K562 (cell line): ENCODE results near the gene ZNF487. TPM values are rescaled to one million over a fixed set of nuclear protein-coding genes. Genes with fewer than 3 reads are reported as not detected.
A peak's percentile ranks its signal among the peaks of the same experiment; 100 is the strongest.

Experiments used
- ASH1L ChIP-seq: fragments of 450-650 bp; IDR thresholded peaks from 2 replicates; pipeline ENCODE4 v1.6.1; 2018; ENCODE audit warnings: borderline replicate concordance, mild to moderate bottlenecking, low read depth; ENCODE audit not compliant: partially characterized antibody
- BDP1 ChIP-seq: IDR thresholded peaks from 3 replicates; pipeline ENCODE4 v1.6.1; 2011; ENCODE audit not compliant: insufficient read length, insufficient read depth
- CBFB ChIP-seq: sonication (generic); formaldehyde crosslinking; IDR thresholded peaks from 2 replicates; pipeline ENCODE4 v1.4.0; 2020; ENCODE audit warnings: mild to moderate bottlenecking, missing genetic modification reagents
- HBP1 ChIP-seq: fragments of 450-650 bp; formaldehyde crosslinking; IDR thresholded peaks from 2 replicates; pipeline ENCODE4 v1.4.0; 2022; ENCODE audit warnings: missing genetic modification characterization
- NCOA6 ChIP-seq: fragments of 450-650 bp; IDR thresholded peaks from 2 replicates; pipeline ENCODE4 v1.6.1; 2017; ENCODE audit warnings: mild to moderate bottlenecking
- NFE2L1 ChIP-seq: fragments of 450-650 bp; IDR thresholded peaks from 2 replicates; pipeline ENCODE4 v1.6.1; 2016; ENCODE audit warnings: missing genetic modification characterization, low read depth, mild to moderate bottlenecking, missing compliant biosample characterization, moderate library complexity, borderline replicate concordance
- PHB2 ChIP-seq: fragments of 450-650 bp; IDR thresholded peaks from 2 replicates; pipeline ENCODE4 v1.6.1; 2017; ENCODE audit warnings: low read depth
- TAF15 ChIP-seq: fragments of 200-400 bp; formaldehyde crosslinking; IDR thresholded peaks from 2 replicates; pipeline ENCODE4 v1.6.1; 2017; ENCODE audit warnings: mild to moderate bottlenecking, low read depth, low read length, moderate library complexity
- ZNF583 ChIP-seq: fragments of 250-450 bp; sonication (Bioruptor Pico); IDR thresholded peaks from 2 replicates; pipeline ENCODE4 v1.4.0; 2020
- ZNF75A ChIP-seq: fragments of 450-650 bp; formaldehyde crosslinking; IDR thresholded peaks from 2 replicates; pipeline ENCODE4 v1.4.0; 2020; ENCODE audit warnings: mild to moderate bottlenecking
- ZNF764 ChIP-seq: fragments of 250-450 bp; sonication (Bioruptor Pico); IDR thresholded peaks from 2 replicates; pipeline ENCODE4 v1.4.0; 2020; ENCODE audit warnings: low read depth, mild to moderate bottlenecking, moderate library complexity
- polyA plus RNA-seq, 8 experiments: library from polyadenylated mRNA; depleted of rRNA in 4 of 8; stranded (reverse) in 5 of 8; unstranded in 3 of 8; fragments of >200 nt; fragmentation: Nextera tagmentation in 2 of 8; fragmentation: Illumina TruSeq in 1 of 8; extraction: Ambion mirVana in 2 of 8; extraction: Trizol in 1 of 8; gene quantifications; 2 replicates each; pipeline versions ENCODE4 v1.2.1 to v1.2.3, GENCODE V29; 2011 to 2014; ENCODE audit warnings: inconsistent platforms in 1 of 8, missing spikeins in 1 of 8
- total RNA-seq, 7 experiments: library from RNA; depleted of rRNA in 6 of 7; stranded (reverse); fragments of >200 nt in 6 of 7; fragmentation: Illumina TruSeq in 2 of 7; extraction: Trizol in 2 of 7; gene quantifications; 2 replicates each; pipeline versions ENCODE4 v1.2.1 to v1.2.3, GENCODE V29; 2011 to 2021; ENCODE audit warnings: low replicate concordance in 1 of 7
- TF ChIP-seq, protein P1 (sequence below): fragments of 200-800 bp; sonication (Bioruptor generic); IDR thresholded peaks from 2 replicates; pipeline ENCODE4 v1.6.1; 2017; ENCODE audit warnings: missing genetic modification characterization, missing compliant biosample characterization
- TF ChIP-seq, protein P2 (sequence below), 2 experiments: fragments of 450-650 bp; conservative IDR thresholded peaks; 2 replicates each; pipeline ENCODE4 v1.6.1; 2017; ENCODE audit warnings: mild to moderate bottlenecking in 2 of 2, moderate library complexity in 2 of 2
- TF ChIP-seq, protein P3 (sequence below): fragments of 250-450 bp; sonication (Bioruptor Pico); IDR thresholded peaks from 2 replicates; pipeline ENCODE4 v1.4.0; 2020

The ZNF487 gene
- total and polyA plus RNA-seq, 9 of the 15 experiments (the other 6 are each of a cell fraction or from before 2014, with no cell fraction given): 1.9 to 6.5 (median 4.2) TPM

GRCh38 chr10:43396928-43397624 lies 39.8 kb upstream of the ZNF487 start (continued):
- no peak for TF ChIP-seq TAF15
- no peak for TF ChIP-seq NFE2L1
- peak; percentile 69; the same call in 1 of the 2 replicates for TF ChIP-seq HBP1 (CRISPR knock-in tag)
- TF ChIP-seq, protein P1, sequence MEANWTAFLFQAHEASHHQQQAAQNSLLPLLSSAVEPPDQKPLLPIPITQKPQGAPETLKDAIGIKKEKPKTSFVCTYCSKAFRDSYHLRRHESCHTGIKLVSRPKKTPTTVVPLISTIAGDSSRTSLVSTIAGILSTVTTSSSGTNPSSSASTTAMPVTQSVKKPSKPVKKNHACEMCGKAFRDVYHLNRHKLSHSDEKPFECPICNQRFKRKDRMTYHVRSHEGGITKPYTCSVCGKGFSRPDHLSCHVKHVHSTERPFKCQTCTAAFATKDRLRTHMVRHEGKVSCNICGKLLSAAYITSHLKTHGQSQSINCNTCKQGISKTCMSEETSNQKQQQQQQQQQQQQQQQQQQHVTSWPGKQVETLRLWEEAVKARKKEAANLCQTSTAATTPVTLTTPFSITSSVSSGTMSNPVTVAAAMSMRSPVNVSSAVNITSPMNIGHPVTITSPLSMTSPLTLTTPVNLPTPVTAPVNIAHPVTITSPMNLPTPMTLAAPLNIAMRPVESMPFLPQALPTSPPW (CRISPR knock-in tag): peak; percentile 99
- TF ChIP-seq, protein P2, sequence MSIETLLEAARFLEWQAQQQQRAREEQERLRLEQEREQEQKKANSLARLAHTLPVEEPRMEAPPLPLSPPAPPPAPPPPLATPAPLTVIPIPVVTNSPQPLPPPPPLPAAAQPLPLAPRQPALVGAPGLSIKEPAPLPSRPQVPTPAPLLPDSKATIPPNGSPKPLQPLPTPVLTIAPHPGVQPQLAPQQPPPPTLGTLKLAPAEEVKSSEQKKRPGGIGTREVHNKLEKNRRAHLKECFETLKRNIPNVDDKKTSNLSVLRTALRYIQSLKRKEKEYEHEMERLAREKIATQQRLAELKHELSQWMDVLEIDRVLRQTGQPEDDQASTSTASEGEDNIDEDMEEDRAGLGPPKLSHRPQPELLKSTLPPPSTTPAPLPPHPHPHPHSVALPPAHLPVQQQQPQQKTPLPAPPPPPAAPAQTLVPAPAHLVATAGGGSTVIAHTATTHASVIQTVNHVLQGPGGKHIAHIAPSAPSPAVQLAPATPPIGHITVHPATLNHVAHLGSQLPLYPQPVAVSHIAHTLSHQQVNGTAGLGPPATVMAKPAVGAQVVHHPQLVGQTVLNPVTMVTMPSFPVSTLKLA (conservative IDR thresholded peaks at IDR 0.05): peak; percentile 92 to 95
- peak; percentile 64 for TF ChIP-seq ASH1L
- TF ChIP-seq CBFB: peak; percentile 57; the same call in 1 of the 2 replicates
- TF ChIP-seq ZNF583 (CRISPR knock-in tag): no peak
- no peak for TF ChIP-seq NCOA6
- no peak for TF ChIP-seq PHB2
- no peak for TF ChIP-seq ZNF75A (CRISPR knock-in tag)
- no peak for TF ChIP-seq ZNF764
- TF ChIP-seq, protein P3, sequence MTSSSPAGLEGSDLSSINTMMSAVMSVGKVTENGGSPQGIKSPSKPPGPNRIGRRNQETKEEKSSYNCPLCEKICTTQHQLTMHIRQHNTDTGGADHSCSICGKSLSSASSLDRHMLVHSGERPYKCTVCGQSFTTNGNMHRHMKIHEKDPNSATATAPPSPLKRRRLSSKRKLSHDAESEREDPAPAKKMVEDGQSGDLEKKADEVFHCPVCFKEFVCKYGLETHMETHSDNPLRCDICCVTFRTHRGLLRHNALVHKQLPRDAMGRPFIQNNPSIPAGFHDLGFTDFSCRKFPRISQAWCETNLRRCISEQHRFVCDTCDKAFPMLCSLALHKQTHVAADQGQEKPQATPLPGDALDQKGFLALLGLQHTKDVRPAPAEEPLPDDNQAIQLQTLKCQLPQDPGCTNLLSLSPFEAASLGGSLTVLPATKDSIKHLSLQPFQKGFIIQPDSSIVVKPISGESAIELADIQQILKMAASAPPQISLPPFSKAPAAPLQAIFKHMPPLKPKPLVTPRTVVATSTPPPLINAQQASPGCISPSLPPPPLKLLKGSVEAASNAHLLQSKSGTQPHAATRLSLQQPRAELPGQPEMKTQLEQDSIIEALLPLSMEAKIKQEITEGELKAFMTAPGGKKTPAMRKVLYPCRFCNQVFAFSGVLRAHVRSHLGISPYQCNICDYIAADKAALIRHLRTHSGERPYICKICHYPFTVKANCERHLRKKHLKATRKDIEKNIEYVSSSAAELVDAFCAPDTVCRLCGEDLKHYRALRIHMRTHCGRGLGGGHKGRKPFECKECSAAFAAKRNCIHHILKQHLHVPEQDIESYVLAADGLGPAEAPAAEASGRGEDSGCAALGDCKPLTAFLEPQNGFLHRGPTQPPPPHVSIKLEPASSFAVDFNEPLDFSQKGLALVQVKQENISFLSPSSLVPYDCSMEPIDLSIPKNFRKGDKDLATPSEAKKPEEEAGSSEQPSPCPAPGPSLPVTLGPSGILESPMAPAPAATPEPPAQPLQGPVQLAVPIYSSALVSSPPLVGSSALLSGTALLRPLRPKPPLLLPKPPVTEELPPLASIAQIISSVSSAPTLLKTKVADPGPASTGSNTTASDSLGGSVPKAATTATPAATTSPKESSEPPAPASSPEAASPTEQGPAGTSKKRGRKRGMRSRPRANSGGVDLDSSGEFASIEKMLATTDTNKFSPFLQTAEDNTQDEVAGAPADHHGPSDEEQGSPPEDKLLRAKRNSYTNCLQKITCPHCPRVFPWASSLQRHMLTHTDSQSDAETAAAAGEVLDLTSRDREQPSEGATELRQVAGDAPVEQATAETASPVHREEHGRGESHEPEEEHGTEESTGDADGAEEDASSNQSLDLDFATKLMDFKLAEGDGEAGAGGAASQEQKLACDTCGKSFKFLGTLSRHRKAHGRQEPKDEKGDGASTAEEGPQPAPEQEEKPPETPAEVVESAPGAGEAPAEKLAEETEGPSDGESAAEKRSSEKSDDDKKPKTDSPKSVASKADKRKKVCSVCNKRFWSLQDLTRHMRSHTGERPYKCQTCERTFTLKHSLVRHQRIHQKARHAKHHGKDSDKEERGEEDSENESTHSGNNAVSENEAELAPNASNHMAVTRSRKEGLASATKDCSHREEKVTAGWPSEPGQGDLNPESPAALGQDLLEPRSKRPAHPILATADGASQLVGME: no peak
- no peak for TF ChIP-seq BDP1
